Ovary (tissue), 3 donors: ENCODE data around the gene CLEC1B.

Experiments used
- CTCF ChIP-seq, 3 donors: fragments of 450-650 bp in 2 of 3; fragments of 200-600 bp in 1 of 3; IDR thresholded peaks; one replicate each; pipeline versions ENCODE4 v1.5.1 to v1.8.0; 2016 to 2022; ENCODE audit warnings: antibody characterized with exemption in 3 of 3, mild to moderate bottlenecking in 1 of 3
- EP300 ChIP-seq: sonication (generic); formaldehyde crosslinking; IDR thresholded peaks from one replicate; pipeline ENCODE4 v1.6.1; 2017; ENCODE audit warnings: antibody characterized with exemption
- POLR2A ChIP-seq: fragments of 450-650 bp; IDR thresholded peaks from one replicate; pipeline ENCODE4 v1.6.1; 2017; ENCODE audit warnings: antibody characterized with exemption, mild to moderate bottlenecking, moderate library complexity
- donor health status: DM: no; HTN: no; CAD: no.

- TF ChIP-seq POLR2A (no peak), CTCF (IDR thresholded peaks at IDR 0.05) (no peak), EP300 (no peak)
Measured at GRCh38 chr12:10025236-10025635, 26.3 kb upstream of the CLEC1B start.
